Erythroblast (primary cell): ENCODE data around the gene PLEK.

Experiments
- GATA1 ChIP-seq: IDR thresholded peaks from 2 replicates; pipeline ENCODE4 v1.6.1; 2011; ENCODE audit warnings: low read depth, mild to moderate bottlenecking, control low read depth, low read length, moderate library complexity
- POLR2A ChIP-seq: IDR thresholded peaks from 2 replicates; pipeline ENCODE4 v1.6.1; 2011; ENCODE audit warnings: mild to moderate bottlenecking, low read length

- TF ChIP-seq POLR2A (no peak), GATA1 (no peak)
Observed at GRCh38 chr2:68316111-68316510, 49.0 kb upstream of the PLEK start.
